Calu3 (cell line): Measurements from ENCODE around the gene POLD3. TPM values are rescaled to one million over a fixed set of nuclear protein-coding genes. Genes with fewer than 3 reads are reported as not detected.

Experiments
- BruUV-seq: library from RNA; stranded (reverse); fragments of 400-500 nt; replicated peaks from 2 replicates; lab custom pipeline; 2021; lab: Mats Ljungman, UMichigan
- CTCF ChIA-PET: fragments of 300-600 bp; sonication (Branson Sonifier 250); formaldehyde crosslinking; loops from one replicate; lab custom pipeline; 2022; ENCODE audit warnings: antibody characterized with exemption; lab: Charles Lee
- DNase-seq: peaks from one replicate; pipeline ENCODE4 v3.0.0; 2022
- H3K27ac Mint-ChIP-seq: one replicate; pipeline ENCODE4 v1.8.0; 2022; ENCODE audit warnings: mixed read lengths; ENCODE audit not compliant: unreplicated experiment
- H3K27me3 Mint-ChIP-seq: one replicate; pipeline ENCODE4 v1.8.0; 2022; ENCODE audit warnings: mixed read lengths; ENCODE audit not compliant: unreplicated experiment
- H3K36me3 Mint-ChIP-seq: one replicate; pipeline ENCODE4 v1.8.0; 2022; ENCODE audit warnings: mild to moderate bottlenecking, moderate library complexity, mixed read lengths; ENCODE audit not compliant: insufficient read depth, unreplicated experiment
- H3K4me1 Mint-ChIP-seq: one replicate; pipeline ENCODE4 v1.8.0; 2022; ENCODE audit warnings: mild to moderate bottlenecking, low read depth, mixed read lengths; ENCODE audit not compliant: unreplicated experiment
- H3K4me3 Mint-ChIP-seq: one replicate; pipeline ENCODE4 v1.8.0; 2022; ENCODE audit warnings: mild to moderate bottlenecking, low read depth, moderate library complexity, mixed read lengths; ENCODE audit not compliant: unreplicated experiment
- H3K9me3 Mint-ChIP-seq: one replicate; pipeline ENCODE4 v1.8.0; 2022; ENCODE audit warnings: low read depth, mixed read lengths; ENCODE audit not compliant: unreplicated experiment
- intact Hi-C: fragments of 100-400 bp; cut with micrococcal nuclease; formaldehyde crosslinking; loops from one replicate; pipeline ENCODE4 v1.10.0; 2022; ENCODE audit not compliant: unreplicated experiment
- total RNA-seq: library from RNA; stranded (reverse); gene quantifications from 2 replicates; pipeline ENCODE4 v1.2.3, GENCODE V29; 2022
- TF ChIP-seq, protein P1 (sequence below): fragments of 200-600 bp; IDR thresholded peaks from one replicate; pipeline ENCODE4 v1.8.0; 2022; ENCODE audit warnings: antibody characterized with exemption; ENCODE audit not compliant: unreplicated experiment

The POLD3 gene
- total RNA-seq, 1 experiment from 2014 or later = 25.1 TPM

DNA sequence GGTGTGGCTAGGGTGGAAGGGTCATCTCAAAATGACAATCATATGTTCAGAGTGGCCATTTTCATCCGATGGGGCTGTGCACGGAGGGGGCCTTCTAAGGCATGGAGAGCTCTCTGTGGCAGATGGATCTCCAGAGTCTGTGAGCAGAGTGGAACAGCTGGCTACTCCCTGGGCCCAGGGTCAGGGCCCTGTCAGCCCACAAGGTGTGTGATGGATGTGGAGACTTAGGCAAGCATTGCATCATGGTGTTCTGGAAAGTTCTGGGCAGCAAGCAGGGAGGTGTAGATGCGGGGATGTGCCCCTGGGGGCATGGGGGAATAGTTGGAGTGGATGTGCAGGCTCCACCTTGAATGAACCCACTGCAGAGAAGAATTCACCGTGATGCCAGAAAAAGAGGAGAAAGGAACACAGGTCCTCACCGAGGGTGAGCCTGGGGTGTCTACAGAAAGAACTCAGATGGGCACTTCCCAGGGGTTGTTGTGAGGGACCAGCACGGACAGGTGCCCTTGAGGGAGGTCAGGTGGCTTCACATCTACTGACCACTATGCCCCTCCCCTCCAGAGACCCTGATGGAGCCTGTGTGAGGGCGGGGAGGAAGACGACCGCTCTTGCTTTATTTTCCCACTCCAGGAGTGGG, 87.8 kb downstream of the POLD3 start:
- Mint-ChIP-seq H3K9me3 (no peaks in the 10 kb centered on the region), H3K4me1 (no peaks in the 10 kb centered on the region), H3K4me3 (no peak overlapping the region), H3K27me3 (peaks cover 35% of the 10 kb centered on the region), H3K36me3 (no peaks in the 10 kb centered on the region), H3K27ac (no peak overlapping the region)
- CTCF ChIA-PET = interaction anchor here (0.5 kb wide), 1 partner anchor 10 kb away, joined by 5 read pairs; no protein-coding TSS in a partner anchor
- BruUV-seq = no TSS peak
- no peak for DNase-seq
- intact Hi-C loops = no loop called here
- TF ChIP-seq, protein P1, sequence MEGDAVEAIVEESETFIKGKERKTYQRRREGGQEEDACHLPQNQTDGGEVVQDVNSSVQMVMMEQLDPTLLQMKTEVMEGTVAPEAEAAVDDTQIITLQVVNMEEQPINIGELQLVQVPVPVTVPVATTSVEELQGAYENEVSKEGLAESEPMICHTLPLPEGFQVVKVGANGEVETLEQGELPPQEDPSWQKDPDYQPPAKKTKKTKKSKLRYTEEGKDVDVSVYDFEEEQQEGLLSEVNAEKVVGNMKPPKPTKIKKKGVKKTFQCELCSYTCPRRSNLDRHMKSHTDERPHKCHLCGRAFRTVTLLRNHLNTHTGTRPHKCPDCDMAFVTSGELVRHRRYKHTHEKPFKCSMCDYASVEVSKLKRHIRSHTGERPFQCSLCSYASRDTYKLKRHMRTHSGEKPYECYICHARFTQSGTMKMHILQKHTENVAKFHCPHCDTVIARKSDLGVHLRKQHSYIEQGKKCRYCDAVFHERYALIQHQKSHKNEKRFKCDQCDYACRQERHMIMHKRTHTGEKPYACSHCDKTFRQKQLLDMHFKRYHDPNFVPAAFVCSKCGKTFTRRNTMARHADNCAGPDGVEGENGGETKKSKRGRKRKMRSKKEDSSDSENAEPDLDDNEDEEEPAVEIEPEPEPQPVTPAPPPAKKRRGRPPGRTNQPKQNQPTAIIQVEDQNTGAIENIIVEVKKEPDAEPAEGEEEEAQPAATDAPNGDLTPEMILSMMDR = no peak

DNA sequence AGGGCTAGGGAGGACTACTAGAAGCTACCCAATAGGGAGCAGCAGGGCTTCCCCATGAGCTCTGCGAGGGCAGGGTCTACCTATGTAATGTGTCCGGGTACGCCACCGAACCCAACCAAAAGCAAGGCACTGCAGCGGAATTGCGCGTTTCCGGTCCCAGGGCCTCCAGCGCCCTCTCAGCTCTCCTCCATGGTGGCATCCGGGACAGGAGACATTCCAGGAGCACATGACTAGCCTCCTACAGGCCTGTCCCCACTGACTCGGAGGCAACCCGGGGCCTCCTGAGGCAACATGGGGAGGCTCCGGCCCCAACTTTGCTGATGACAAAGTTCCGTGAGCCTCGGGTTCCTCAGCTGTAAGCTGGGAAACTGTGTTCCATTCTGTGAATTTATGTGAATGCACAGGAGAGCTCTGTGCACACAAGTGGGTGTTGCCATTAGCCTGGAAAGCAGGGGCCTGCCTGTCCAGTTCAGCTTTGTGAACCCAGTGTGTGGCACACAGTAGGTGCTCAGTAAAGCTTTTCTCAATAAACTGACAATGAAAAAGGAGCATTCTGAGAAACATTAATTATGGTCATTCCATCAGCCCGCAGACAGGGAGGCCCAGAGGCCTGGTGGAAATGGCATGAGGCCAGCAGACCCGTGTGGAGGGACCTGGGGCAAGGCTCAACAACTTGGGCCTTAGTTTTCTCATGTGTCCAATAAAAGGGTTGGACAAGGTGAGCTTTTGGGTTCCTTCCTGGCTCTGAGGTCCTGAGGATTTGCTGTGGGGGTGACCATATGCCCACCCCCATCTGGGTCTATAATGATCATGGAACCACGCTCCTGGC, 88.5 kb downstream of the POLD3 start:
- intact Hi-C loops = no loop called here
- Mint-ChIP-seq H3K36me3 (no peaks in the 10 kb centered on the region), H3K27ac (no peak overlapping the region), H3K27me3 (peaks cover 35% of the 10 kb centered on the region), H3K4me3 (no peak overlapping the region), H3K4me1 (no peaks in the 10 kb centered on the region), H3K9me3 (no peaks in the 10 kb centered on the region)
- TF ChIP-seq, protein P1 = no peak
- no peak for DNase-seq
- BruUV-seq = no TSS peak
- CTCF ChIA-PET = no interaction called here

DNA sequence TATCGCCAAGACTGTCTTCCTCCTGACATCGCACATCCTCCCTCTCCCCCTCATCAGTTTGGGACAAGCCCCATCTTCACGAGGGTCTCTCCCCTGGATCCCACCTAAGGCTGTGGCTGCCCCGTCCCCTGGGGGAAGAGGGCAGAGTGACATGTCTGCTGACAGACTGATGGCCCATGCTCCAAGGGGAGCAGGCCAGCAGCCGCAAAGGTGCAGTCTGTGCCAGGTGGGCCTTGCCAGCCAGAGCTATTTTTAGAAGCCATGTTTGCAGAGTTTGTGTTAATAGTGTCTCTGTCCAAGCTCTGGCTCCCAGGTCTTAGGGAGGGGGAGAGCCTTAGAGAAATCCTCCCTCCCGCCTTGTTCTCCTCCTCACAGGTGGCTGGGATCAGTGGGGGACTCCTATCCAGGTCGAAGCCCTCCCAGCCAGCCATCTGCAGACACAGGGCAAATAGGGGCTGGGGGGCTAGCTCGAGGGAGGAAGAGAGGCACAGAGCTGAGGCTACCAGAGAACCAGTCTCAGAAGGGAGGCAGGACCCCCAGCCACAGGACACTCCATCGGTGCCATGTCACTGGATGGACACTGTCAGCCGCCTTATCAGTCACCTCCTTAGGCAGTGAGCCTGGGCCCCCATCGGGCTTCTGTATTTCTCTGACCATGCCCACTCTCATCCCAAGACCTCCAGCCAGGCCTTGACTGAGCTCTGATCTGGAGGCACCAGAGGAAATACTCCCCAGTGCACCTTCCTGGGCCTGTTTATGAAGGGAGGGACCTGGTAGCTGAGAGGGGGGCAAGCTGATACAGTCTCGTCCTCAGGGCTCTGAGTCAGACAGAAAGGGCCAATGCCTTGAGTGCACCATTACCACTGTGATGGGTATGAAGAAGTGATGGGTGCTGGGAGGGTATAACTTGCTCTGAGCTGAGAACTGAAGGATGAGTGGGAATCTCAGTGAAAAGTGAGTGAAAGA, 89.6 kb downstream of the POLD3 start:
- Mint-ChIP-seq H3K27ac (no peak overlapping the region), H3K4me3 (no peak overlapping the region), H3K36me3 (no peaks in the 10 kb centered on the region), H3K27me3 (peaks cover 35% of the 10 kb centered on the region), H3K4me1 (no peaks in the 10 kb centered on the region), H3K9me3 (no peaks in the 10 kb centered on the region)
- no peak for DNase-seq
- TF ChIP-seq, protein P1 = no peak
- intact Hi-C loops = no loop called here
- CTCF ChIA-PET = interaction anchor here (0.6 kb wide), 1 partner anchor 26 kb away, joined by 3 read pairs; no protein-coding TSS in a partner anchor
- no TSS peak for BruUV-seq

DNA sequence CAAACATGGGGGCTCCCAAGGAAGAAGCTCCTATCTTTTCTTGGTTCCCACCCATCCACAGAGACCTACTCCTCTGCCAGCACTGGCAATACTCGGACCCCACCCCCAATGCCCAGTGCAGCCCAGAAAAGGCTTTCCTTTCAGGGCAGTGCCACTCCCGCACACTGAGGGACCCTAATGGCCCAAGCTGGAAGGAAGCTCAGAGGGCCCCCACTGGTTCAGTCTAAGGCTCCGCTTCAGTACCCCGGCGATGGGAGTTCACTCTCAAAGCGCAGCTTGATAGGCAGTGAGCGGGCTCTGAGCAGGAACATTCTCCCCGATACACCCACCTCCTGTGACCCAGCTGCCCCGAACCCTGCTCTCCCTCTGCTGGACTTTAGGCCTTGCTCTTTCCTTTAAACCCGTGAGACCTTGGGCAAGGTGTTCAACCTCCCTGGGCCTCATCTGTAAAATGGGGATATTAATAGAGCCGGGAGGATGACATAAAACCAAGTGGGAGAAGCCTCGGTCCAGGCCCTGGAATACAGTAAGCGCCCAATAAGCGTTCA, 90.4 kb downstream of the POLD3 start:
- CTCF ChIA-PET = interaction anchor here (0.6 to 1.0 kb wide), 2 partner anchors 19 to 27 kb away, joined by 3 read pairs; no protein-coding TSS in a partner anchor

More for the DNA sequence above, 90.4 kb downstream of the POLD3 start:
- TF ChIP-seq, protein P1 = no peak
- Mint-ChIP-seq H3K9me3 (no peaks in the 10 kb centered on the region), H3K36me3 (no peaks in the 10 kb centered on the region), H3K27me3 (peaks cover 35% of the 10 kb centered on the region), H3K4me3 (no peak overlapping the region), H3K27ac (no peak overlapping the region), H3K4me1 (no peaks in the 10 kb centered on the region)
- intact Hi-C loops = no loop called here
- DNase-seq = no peak
- no TSS peak for BruUV-seq
